Kidney glomerular epithelial cell (primary cell): Measurements from ENCODE around the gene LIPA.
"Not testable (repeated sequence)": the region's sequence is repeated elsewhere in the genome, so short reads cannot be mapped to it uniquely, and the experiment has no call there.

Experiments
- DNase-seq: peaks from one replicate; lab custom pipeline; 2025; lab: John Stamatoyannopoulos, UW

LIPA gene

DNA sequence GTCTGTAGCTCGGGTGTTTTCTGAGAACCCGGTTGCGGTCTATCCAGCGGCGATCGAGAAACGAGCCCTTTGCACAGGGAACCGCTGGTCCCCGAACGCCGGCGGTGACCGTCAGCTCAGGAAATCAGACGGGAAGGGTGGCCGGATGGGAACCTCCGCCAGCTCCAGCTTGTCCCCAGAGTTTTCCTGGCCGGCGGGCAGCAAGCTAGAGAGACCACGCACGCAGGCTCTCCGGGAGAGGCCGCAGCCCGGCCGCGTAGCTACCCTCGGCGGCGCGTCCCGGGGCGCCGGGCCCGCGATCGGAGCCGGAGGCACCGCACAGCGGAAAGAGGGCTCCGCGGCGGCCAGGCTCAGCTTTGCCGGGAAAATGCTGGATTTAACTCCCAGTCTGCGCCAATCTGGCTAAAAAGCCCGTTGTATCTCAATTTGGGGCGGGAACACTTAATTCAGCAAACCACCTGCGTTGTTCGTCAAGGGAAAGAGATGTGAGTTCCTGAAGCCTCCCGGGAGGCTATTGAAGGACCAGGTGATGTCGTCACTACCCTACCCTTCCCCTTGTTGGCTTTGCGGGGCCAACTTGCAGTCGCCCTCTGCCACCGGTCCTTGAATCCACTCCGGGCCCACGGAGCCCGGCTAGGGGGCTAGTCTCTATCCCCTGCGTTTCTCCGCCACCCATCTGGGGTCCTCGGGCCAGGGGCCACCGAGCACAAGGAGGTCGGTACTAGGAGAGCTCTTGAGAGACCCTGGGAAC, 43.6 kb downstream of the LIPA start:
- DNase-seq, result no peak

GRCh38 chr10:89207181-89207800, 44.3 kb downstream of the LIPA start, which contains the start of gene CH25H:
TSS of gene CH25H (minus strand) at chr10:89207317. CDS start at chr10:89207292, 25 bp downstream.
- DNase-seq, result peak; percentile 38

DNA sequence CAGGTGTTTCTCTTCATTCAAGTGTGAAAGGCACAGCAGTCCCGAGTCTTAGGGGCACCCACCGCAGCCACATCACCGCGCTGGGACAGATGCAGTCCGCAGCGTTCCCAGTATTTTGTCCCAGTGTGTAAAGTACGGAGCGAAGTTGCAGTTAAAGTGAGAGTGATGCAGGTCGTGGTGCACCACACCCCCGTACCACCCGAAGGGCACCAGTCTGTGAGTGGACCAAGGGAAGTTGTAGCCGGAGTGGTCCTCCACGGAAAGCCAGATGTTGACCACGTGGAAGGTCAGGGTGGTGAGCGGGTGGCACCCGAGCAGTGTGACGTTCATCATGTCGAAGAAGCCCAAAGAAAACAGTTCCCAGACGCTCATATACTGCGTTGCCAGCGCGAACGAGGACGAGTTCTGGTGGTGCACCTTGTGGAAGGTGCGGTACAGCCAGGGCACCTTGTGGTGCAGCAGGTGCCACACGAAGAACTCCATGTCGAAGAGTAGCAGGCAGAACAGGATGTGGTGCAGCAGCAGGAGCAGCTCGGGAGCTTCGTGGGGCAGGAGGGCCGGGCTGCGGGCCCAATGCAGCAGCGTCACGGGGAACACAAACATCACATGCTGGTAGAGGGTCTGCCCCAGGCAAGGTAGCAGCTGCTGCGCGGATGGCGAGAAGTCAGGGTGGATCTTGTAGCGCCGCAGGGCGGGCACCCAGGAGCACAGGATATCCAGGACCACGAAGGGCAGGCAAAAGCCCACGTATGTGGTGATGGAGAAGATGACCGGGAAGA, 45.0 kb downstream of the LIPA start:
- no peak for DNase-seq

GRCh38 chr10:89204621-89205185, 46.9 kb downstream of the LIPA start:
- no peak for DNase-seq

DNA sequence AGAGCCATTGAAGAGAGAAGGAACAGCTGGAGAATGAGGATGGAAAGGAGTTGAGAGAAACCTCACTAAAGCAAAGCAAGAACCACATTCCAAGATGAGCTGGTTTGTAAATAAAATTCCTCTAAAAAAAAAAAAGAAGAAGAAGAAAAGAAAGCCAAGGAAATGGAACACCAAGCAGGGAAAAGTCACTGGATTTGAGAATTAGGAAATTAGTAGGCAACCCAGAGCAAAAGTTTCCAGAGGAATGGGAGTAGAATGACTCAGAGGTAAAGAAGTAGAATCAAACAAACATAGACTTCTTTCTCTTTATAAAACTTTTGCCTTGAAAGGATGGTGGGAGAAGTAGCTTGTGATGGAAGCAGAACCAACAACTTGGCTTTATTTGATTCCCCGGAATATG, 48.3 kb downstream of the LIPA start:
- DNase-seq, result no peak

DNA sequence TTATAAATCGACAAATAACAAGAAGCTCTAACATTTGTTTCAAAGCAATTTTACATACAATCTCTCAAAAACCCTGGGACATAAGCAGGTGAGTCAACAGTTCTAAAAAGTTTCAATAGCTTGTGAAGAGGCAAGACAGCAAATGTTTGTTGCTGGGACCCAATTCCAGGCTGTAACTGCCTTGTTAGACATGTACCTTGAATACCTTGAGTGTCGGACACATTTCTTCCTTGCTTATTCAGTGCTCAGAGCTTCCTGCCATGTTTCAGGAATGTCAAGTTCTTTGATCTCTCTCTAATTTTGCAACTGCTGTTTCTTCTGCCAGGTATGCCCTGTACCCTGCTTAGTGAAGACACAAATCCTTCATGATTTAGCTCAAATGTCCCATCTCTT, 49.5 kb downstream of the LIPA start:
- DNase-seq, result no peak

- no peak for DNase-seq
Observed at GRCh38 chr10:89201345-89202032, 50.1 kb downstream of the LIPA start.

GRCh38 chr10:89197473-89197872, 54.1 kb downstream of the LIPA start:
- DNase-seq, result no peak

- not testable (repeated sequence) for DNase-seq
Observed at GRCh38 chr10:89191301-89191700, 60.3 kb downstream of the LIPA start.

GRCh38 chr10:89189211-89189734, 62.3 kb downstream of the LIPA start:
- DNase-seq, result no peak

GRCh38 chr10:89185658-89186057, 65.9 kb downstream of the LIPA start:
- DNase-seq, result no peak

- DNase-seq, result no peak
Observed at GRCh38 chr10:89184638-89185037, 66.9 kb downstream of the LIPA start.

- no peak for DNase-seq
Observed at GRCh38 chr10:89183571-89183970, 68.0 kb downstream of the LIPA start.

DNA sequence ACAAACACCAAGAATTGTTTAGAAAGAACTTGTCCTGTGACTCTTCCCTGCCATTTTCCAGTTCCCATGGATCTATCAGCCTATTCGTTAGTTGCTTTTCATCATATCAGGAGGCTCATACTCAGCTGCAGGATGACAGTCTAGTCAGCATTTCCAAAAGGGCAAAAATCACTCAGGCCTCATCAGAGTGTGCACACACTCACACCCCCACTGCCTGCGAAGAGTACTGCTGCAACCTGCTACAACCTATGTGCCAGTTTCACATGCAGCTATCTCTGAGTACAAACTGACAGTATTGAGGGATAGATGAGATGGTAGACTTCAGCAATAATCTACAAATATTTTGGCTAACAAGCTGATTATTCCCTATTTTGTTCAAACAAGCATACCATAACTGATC, 68.7 kb downstream of the LIPA start:
- DNase-seq, result no peak

DNA sequence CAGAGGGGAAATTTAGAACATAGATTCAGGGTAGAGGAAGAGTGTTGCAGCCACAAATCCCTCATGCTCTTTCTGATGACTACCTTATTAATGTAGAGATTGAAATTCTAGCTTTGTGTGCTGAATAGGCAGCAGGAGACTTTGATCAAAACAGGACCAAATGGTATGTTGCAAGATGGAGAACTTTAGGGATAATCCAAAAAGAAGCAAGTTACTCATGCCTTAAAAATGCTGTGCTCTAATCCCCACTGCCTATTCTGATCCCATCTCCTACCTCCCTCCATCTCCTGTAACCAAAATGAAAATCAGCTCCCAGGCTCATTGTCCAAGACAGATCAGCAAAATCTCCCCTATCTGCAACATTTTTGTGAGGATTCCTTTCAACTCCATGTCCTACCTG, 75.8 kb downstream of the LIPA start:
- no peak for DNase-seq

DNA sequence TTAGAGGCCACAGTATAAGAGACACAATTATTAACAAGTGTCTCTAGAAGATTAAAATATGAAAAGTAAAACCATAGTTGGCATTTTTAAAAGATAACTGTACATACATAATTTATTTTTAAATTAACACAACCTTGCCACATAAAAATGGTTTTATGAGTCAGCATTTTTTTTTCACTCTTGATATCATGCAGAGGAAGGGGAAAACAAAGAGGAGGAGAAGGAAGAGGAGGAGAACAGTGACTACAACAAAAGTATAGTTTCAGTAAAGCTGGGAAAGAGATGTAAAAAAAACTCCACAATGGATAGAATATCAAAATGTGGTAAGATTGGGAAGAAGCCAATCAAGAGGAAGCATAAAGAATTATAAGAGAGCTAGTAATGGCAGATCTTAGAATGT, 78.5 kb downstream of the LIPA start:
- no peak for DNase-seq

GRCh38 chr10:89171996-89172395, 79.6 kb downstream of the LIPA start:
- no peak for DNase-seq

DNA sequence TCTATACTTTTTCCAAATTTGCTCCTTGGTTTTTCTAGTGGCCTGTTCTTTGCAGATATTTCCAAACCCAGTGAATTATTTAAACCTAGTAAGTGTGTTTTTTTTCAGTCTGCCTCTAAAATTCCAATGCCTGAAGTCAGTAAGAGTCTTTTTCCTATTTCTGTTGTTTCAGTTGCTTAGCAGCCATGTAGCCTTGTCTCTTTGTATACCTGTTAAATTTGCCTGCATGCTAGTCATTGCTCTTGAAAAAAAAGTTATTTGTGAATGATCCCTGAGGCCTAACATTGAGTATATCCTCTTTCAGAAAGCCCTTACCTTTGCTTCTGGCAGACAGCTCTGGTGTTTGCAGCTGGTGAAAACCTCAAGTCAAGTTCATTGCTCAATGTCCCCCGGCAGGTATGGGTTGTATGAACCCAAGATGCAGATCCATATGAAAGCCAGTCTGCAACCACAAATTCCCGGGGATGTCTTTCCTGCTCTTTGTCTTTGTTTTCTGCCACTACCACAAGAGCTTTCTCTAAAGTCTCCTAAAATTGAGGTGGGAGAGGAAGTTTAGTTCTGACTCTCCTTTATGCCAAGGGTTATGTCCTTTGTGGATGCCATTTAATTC, 80.2 kb downstream of the LIPA start:
- peak; percentile 32 for DNase-seq

GRCh38 chr10:89168354-89168900, 83.1 kb downstream of the LIPA start:
- not testable (repeated sequence) for DNase-seq

DNA sequence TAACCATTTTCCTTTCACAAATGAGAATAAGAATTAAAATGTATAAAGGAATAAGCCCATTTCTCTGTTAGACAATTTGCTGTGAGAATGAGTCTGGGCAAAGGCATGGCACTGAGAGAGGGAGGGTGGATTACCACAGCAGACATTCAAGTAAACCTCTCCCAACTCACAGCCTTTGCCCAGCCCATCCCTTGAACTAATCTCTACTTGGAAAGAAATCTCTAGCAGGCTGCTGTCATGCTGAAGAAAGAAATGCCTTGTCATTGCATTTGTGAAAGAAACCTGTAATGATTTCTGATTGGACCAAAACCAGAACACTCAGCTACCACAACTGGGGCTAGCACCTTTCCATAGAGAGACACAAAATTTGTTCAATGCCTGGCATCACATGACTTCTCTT, 83.7 kb downstream of the LIPA start:
- no peak for DNase-seq

GRCh38 chr10:89165923-89166322, 85.7 kb downstream of the LIPA start:
- peak; percentile 66 for DNase-seq
